DOHH2 (cell line): ENCODE results near the gene TNNT2.

Source experiments
- CTCF ChIP-seq: fragments of 200-600 bp; sonication (generic); IDR thresholded peaks from one replicate; pipeline ENCODE4 v1.5.1; 2014; ENCODE audit warnings: antibody characterized with exemption, mild to moderate bottlenecking, low read depth, low read length; ENCODE audit not compliant: poor library complexity, severe bottlenecking
- EZH2phosphoT487 ChIP-seq: fragments of 200-600 bp; sonication (generic); IDR thresholded peaks from 2 replicates; pipeline ENCODE4 v1.6.1; 2017; ENCODE audit warnings: borderline replicate concordance, mild to moderate bottlenecking, antibody characterized with exemption, low read length, moderate library complexity, mixed read lengths

GRCh38 chr1:201414051-201414738 is 36.7 kb upstream of the TNNT2 start:
- TF ChIP-seq CTCF (no peak), EZH2phosphoT487 (no peak)
